NCI-H510A (cell line): Measurements from ENCODE around the gene MMADHC.
"Not testable (repeated sequence)": the region's sequence is repeated elsewhere in the genome, so short reads cannot be mapped to it uniquely, and the experiment has no call there.

Experiments used
- DNase-seq: peaks from one replicate; lab custom pipeline; 2025; lab: John Stamatoyannopoulos, UW

MMADHC gene

DNA sequence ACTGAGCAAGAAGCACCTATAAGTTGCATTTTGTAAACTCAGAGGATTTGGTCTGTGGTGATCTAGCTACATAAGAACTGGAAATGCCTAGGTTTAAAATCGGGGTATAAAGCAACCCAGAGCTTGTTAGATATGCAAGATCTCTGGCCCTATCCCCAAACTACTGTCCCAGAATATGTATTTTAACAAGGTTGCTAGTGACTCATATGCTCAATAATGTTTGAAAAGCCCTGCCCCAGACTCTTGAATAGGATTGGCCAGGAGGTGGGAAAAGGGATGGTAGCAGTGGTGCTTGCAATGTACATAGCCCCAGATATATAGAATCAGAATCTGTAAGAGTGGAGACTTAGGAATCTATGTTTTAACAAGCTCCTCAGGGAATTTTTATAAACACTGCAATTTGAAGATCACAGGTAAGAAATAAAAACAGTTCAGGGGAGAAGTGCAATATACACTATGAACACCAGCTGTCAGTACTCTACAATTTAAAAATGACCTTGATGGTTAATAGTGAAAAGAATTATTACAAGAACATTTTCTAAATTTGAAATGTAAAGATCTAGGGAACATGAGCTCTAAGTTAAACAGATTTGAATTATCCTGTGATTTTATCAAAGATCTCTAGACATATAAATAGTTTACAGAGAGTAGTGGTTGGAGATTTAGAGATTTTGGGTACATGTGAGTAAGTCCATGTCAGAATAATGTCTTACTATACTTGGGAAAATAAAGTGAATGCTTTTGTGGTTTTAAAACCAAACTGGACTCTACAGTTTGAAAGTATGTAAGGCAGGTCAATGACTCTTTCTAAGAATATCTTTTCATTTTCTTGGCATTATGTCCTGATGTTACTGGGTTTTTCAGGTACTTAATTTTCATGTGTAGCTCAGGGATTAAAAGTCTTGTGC, 7.7 kb upstream of the MMADHC start:
- no peak for DNase-seq

DNA sequence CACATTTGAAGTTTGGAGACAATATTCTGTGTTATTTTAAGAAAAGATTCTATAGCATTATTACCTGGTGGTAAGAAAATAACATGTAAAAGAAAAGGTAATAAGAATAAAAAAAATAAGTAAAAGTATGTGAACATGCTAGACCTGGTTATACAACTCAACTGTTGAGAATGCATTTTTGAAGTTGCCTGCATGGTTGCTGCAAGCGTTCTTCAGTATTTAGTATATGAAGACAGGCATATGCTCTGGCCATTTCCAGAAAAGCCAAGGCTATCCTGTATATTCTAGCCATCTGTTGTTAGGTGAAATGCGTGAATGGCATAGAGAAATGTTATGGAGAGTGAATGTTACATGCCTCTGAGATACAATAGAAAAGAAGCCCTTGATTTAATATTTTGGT, 6.8 kb upstream of the MMADHC start:
- no peak for DNase-seq

DNA sequence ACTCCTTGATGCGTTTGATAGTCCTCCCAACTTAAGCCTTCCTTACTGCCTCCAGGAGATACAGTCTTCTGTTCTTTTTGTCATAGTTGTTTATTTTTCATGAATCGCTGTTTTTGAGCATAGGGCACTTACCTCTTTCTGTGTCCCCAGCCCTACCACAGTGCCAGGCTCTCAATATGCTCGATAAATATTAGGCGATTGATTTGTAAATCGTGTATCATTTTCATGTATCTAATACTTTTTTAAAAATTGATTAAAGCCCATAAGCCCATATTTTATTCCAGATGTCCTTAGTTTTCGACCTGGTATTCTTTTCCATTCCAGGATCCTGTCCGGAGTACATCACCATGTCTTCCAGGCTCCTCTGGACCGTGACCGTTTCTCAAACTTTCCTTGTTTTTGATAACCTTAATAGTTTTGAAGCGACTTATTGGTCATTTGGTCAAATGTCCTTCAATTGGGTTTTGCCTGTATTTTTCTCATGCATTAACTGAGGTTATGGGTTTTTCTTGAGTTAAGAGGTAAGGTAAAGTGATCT, 444 bp upstream of the MMADHC start:
- DNase-seq, result no peak

DNA sequence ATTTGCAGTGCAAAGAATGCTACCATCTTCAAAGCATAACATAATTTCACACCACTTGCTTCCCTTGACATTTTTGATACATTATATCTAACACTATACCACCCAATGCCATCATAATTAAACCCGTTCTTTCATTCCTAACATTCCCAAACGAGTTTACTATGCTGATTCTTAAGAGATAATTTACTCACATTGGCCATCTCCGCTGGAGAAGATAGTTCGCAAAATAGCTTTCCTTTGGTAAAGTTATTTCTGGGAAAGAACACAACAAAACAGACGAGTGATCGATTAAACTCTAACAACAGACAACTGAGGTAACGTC, 716 bp downstream of the MMADHC start:
- no peak for DNase-seq

DNA sequence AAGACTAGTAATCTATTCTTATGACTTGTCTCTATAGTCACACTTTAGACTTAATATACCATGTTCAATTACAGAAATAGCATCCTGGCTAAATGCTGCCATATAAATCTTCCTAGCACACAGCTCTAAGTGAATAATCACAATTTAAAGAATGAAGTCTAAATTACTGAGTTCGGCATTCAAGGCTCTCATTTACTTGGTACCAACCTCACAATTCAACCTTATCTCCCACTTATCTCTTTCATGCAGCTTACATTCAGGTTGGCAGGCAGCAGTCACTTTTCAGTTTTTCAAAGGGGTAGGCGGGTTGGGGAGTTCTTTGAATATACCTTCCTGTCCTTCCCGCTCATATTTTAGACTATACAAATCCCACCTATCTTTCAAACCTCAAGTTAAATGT, 1.5 kb downstream of the MMADHC start:
- DNase-seq, result no peak

DNA sequence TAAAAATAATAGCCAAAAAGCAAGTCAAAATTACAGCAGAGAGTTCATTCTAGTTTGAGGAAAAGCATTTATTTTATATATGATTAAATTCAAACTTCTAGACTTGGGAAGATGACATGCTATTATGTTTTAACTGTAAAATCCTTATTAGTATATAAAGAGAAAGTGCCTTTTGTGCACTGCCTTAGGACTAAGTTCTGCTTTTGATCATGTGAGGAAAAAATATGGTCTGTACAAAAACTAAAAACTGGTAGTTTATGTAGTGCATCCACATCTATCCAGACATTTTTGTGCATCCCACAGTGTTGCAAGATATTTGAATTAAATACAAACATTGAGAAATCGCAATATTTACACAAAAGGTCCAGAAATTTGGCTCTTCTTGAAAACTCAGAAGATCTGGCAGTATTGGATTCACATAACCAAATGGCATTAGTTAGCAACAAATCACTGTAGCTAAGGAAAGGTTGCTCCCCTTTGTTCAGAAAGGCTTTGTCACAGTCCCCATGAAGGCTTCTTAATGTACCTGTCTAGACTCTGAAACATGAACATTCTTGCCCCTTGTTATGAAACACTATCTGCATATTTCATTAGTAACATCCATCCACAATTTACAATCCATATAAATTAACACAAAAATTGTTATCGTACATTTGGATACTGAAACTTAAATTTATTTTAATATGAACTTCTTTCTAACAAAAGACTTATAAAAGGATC, 2.2 kb downstream of the MMADHC start:
- DNase-seq, result no peak

DNA sequence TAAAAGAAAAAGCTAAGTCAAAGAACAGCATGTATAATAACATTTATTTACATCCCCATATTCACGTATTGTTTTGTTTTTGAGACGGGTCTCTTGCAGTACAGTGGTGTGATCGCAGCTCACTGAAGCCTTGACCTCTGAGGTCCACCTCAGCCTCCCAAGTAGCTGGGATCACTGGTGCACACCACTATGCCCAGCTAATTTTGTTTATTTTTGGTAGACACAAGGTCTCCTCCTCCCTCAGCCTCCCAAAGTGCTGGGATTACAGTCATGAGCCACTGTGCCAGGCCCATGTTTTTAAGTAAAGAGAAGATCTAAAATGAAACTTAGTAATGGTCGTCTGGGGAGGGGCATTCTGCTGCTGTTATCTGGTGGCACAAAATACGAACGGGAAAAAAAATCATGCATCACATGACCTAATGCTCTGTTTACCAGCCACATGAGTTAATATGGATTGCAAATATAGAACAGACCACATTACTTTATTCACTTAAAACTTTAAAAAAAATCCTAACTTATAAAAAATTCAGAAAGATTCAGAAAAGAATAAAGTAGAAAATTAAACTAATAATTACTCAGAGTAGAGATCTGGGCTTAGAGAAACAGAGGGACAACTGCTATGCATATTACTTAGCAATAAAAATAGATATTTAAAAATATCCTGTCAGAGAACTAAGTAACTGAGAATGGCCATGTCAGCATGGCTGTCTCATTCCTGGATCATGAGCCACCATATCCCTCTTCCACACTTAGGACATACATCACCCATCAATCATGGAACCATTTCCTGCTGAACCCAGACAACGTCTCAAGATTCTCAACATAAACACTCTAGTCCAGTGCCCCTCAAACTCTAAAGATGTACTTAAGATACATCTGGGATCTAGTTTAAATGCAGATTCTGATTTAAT, 7.3 kb downstream of the MMADHC start:
- DNase-seq, result no peak

DNA sequence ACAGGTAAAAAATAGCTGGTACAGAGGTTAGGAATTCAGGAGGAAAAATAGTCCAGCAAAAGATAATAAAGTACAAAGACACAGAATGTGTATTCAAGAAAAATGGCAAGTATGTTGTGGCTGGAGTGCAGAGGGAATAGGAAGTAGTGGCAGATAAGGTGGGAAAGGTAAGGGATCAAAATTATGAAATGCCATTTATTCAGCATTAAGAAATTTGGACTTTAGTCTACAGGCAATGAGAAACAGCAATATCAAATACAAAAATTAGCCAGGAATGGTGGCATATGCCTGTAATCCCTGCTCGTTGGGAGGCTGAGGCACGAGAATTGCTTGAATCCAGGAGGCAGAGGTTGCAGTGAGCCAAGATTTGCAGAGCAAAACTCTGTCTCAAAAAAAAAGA, 10.3 kb downstream of the MMADHC start:
- no peak for DNase-seq

DNA sequence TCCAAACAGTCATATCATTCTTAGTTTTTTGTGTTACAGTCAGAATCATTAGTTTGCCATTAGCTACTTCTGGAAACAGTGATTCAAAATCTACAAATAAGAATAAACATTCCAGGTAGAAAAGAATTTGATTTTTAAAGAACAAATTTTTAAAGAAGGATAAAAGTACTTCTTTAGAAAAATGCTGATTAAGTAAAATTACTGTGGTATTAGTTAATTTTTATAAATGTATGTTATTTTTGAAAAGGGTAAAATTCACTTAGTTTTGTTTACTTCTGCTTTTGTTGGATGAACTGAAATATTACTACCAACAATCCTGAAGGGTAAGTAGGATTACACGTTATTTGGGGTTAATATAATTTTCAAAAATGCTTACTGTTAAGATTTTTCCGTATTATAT, 11.8 kb downstream of the MMADHC start:
- DNase-seq, result no peak

DNA sequence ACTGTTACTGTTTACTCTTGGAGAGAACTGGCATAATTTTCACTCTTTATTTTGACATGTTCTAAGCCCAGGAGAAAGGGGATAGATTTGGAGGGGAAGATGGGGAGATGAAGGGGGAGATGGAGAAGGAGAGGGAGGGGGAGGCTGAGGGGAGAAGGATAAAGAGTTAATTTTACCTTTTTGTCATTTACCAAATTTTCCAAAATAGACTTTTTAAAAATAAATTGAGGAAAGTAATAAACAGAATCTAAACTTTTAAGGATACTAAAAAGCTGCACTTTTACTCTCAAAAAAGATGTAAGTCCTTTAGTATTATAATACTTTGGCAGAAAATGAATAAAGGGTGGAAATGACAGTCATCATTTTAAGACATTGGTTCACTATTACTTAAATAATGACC, 12.3 kb downstream of the MMADHC start:
- no peak for DNase-seq

DNA sequence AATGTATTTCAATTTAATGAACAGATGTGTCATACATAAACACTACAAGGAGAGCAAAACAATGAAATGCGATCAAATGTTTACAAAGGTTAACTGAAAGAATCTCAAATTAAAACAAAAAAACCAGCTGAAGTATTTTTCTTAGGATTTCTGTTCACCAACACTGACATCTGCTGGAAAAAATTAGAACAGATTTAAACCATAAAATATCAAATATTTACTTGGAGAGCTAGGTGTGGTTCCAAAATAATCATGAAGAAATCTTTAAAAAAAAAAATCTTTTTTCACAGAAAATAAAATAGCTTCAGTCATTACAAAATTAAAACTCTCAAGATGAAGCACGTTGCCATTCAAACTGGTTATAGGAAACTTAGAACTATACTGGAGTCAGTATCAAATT, 13.8 kb downstream of the MMADHC start:
- no peak for DNase-seq

DNA sequence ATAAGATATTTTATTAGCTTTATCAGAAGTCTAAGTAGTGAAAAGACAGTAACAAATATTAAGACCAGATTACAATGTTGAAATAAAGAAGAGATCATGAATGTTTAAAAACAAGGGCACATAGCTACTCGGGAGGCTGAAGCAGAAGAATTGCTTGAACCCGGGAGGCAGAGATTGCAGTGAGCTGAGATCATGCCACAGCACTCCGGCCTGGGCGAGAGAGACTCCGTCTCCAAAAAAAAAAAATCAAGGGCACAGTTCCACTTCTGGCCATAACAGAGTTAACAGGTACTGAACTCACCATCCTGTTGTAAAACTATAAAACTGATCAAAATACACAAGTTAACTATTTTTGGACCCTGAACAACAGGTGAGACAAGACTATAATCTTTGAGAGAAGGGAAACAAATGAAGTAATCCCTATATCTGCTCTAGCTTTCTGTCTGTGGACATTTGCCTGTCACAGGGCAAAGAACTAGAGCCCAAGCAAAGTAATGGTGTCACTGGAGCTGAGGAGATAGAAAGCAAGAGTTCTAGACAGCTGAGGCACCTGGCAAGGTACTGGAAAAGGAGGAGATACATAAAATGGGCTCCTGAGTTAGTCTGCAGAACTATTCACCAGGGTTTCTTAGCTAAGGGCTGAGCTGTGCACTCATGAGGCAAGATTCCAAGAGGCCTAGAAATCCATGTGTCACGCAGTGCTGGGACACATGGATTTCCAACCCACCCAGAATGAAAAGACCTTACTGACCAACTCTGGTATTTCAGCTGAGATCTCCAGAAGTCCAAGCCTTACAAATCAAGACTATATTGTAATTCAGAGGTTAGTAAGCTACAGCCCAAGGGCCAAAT, 15.2 kb downstream of the MMADHC start:
- no peak for DNase-seq

DNA sequence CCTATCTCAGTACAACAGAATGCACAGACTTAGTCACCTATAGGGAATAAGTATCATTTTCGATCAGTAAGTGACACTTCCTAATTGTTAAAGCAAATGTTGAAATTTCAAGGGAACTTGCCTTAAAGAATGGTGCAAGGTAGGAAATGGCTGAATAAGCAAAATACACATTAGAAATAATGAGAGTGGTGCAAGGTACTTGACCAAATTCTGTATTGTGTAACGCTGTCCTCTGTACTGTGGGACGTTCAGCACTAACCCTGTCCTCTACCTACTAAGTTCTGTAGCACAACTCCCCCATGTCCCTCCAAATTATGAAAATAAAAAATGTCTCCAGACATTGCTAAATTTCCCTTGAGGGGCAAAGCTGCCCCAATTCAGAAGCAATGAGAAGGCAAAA, 19.4 kb downstream of the MMADHC start:
- DNase-seq, result no peak

DNA sequence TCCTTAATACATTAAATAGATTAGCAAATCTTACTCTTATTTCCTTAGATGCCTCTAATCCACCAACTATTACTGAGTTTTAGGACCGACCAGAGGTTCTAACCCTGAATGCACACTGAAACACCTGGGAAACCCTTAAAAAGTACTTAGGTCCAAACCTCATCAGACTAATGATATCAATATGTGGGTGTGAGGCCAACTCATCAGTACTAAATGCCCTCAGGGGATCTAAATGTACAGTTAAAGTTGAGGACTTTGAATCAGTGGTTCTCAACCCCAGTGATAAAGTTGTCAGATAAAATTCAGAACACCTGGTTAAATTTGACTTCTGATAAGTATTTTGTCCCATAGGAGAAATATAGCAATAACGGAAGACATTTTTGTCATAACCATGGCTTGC, 20.9 kb downstream of the MMADHC start:
- DNase-seq, result no peak

DNA sequence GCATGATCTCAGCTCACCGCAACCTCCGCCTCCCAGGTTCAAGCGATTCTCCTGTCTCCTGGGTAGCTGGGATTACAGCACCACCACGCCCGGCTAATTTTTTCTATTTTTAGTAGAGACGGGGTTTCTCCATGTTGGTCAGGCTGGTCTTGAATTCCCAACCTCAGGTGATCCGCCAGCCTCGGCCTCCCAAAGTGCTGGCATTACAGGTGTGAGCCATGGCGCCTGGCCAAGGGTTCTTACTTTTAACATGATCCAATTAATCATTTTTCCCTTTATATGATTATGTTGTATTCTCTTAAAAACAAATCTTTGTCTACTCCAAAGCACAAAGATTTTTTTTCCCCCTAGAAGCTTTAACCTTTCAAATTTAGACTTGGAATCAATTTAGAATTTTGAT, 21.9 kb downstream of the MMADHC start:
- DNase-seq, result not testable (repeated sequence)

DNA sequence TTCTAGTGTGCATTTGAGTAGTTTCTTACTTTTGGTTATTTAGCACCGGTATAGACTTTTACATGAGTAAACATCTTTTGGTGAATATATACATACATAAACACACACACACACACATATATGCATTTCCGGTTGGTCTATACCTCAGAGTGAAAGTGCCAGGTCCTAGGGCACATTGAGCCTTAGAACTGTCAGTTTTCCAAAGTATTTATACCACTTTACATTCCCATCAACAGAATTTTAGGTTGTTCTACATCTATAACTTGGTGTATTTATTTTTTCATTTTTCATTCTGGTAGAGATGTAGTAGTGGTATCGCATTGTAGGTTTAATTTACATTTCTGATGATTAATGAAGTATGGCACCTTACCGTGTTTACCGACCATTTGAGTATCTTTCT, 22.6 kb downstream of the MMADHC start:
- DNase-seq, result no peak

DNA sequence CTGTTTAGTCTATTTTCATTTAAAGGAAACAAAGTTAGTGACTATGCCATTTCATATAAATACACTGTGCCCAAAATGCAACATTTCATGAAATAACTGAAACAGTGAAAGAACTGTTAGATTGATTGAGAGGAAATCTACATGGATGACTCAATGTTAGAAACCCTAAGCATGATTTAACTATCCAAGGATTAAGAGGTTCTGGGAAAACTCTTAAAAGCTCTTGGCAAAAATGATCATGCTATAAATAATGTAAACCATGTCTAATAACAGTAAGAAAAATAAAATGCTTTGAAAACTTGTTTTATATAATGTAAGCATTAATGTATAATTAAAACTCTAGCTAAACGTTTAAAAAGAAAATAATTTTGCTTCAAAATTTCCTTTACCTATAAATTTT, 23.5 kb downstream of the MMADHC start:
- DNase-seq, result no peak

DNA sequence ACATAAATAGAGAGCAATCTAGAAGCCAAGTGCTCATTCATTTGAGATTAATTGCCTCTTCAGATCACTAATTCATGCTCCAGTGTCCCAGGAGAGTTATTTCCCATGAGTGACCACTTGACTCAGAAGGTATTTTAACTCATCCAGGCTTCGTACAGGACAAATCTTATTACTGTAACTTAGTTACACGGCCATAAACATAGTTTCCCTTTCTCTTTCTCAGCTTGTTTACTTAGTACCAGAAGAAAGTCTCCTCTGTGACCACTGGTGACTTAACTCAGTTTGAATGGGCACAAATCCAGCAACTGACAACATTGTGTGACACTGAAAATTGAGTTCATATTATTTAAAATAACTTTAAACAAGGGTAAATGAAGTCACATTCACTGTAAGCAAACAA, 25.3 kb downstream of the MMADHC start:
- peak; percentile 1 for DNase-seq

DNA sequence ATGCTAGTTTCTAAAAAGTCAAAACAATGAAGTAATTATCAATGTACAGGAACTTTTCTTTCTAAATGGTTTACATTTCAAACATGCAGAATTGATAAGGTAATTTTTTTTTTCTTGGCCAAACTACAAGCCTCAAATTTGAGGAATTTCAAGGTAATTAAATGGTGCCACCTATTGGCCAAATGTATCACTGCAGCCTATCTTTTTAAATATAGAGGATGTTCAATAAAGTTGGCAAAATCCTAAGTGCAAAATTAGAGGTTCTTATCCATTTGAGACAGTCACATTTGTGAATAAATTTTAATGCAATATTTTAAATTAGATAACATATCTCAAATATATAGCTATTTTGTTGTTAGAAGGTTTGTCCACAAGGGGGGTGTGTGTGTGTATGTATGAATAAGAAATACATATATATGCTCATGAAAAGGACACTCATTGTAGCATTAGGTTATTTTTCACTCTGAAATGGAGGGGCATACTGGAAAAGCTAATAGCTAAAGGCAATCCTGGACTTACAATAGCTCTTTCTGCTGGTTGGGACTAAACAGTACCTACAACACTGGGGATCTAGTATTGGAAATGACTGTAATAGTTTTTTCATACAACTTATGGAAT, 26.2 kb downstream of the MMADHC start:
- DNase-seq, result no peak

DNA sequence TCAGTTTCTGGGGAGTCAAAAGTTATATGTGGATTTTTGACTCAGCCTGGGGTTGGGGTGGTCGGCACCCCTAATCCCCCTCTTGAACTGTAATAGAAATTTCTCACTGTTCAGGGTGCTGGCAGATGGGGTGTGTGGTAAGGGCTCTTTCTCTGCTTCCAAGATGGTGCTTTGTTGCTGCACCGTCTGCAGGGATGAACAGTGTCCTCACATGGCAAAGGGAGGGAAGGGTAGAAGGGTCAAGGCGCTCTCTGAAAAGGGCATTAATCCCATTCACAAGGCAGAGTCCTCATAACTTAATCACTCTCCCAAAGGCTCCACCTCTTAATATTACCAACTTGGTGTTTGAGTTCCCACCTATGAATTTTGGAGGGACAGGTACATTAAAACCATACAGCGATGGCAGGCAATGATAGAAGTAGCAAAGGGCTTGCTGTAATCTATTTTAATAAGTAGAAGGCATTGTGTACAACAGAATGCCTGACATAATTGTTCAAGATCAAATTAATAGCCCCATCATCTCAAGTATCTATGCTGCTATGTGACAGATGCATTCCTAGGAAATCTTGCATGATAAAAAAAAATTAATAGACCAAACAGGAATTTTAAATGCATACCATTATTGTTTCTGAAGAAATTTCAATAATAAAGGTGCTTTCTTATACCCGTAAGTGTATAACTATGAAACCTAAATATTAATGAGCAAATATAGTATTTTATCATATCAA, 28.1 kb downstream of the MMADHC start:
- DNase-seq, result no peak
